ENCODE measurements around the gene LUZP2. TPM values are rescaled to one million over a fixed set of nuclear protein-coding genes. Genes with fewer than 3 reads are reported as not detected.

The LUZP2 gene
- polyA plus RNA-seq, 1 donor from 2014 or later, result 15.5 TPM

DNA sequence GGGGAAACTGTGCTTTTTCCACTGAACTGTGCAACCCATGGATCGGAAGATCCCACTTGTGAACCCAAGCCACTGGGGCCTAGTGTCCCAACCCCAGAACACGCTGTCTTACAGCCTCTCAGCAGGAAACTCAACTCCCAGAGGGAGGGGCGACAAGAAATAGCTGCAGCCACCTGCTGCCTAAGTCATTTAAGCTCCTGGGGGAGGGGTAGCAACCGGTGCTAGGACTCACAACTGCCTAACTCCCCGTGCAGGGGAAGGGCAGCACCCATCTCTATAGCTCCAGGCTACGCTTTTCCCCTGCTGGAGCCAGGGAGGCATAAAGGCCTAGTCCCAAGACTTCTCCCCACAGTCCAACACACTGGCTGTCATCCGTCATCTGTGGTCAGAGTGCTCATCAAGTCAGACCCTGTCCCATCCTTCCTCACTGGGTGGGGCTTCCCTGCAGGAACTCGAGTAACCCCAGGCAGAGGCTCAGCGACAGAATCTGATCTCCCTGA, 363.0 kb downstream of the LUZP2 start:
- no peaks in the 10 kb centered on the region for H3K36me3 ChIP-seq (ENCODE audit: insufficient read depth, low read length)
- H3K9me2 ChIP-seq (ENCODE audit: insufficient read depth, low read length), result no peaks in the 10 kb centered on the region
- no peaks in the 10 kb centered on the region for H3K9me3 ChIP-seq (ENCODE audit: low read length)
- H3K79me2 ChIP-seq (replicated peaks; ENCODE audit: insufficient read depth, low read length), result no peaks in the 10 kb centered on the region
- TF ChIP-seq RAD21 (conservative IDR thresholded peaks at IDR 0.05), result no peak
- no peak for TF ChIP-seq SMC3 (conservative IDR thresholded peaks at IDR 0.05; ENCODE audit: poor library complexity)
- H4K20me1 ChIP-seq (ENCODE audit: insufficient read depth), result no peaks in the 10 kb centered on the region
- no peak overlapping the region for H2AFZ ChIP-seq (ENCODE audit: low read depth, low read length)
- H3K9ac ChIP-seq (ENCODE audit: low read length), result no peak overlapping the region
- H3F3A ChIP-seq (ENCODE audit: insufficient read depth, low read length, poor library complexity, severe bottlenecking), result no peaks in the 10 kb centered on the region
- H3K27ac ChIP-seq (ENCODE audit: low read length), result no peak overlapping the region
- H3K4me3 ChIP-seq (ENCODE audit: low read length), result no peak overlapping the region
- no peaks in the 10 kb centered on the region for H3K27me3 ChIP-seq (ENCODE audit: insufficient read depth, low read depth, low read length)
- H3K4me2 ChIP-seq (ENCODE audit: low read length), result no peak overlapping the region

DNA sequence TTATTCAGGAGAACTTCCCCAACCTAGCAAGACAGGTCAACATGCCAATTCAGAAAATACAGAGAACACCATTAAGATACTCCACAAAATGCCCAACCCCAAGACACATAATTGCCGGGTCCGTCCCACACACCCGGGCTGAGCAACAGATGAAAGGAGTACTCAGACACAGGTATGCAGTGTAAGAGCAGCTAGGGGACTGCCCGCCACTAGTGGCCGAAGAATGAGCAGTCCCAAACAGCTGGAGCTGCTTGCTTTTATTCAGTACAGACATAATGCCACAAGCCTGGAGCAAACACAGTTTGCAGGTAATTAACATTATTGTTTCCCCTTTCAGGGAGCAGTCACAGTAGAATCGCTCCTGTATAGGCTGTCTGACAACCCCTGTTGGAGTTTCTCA, 364.6 kb downstream of the LUZP2 start:
- Histone ChIP-seq H3K36me3 (ENCODE audit: insufficient read depth, low read length) (no peaks in the 10 kb centered on the region), H4K20me1 (ENCODE audit: insufficient read depth) (no peaks in the 10 kb centered on the region), H3K27me3 (ENCODE audit: insufficient read depth, low read depth, low read length) (no peaks in the 10 kb centered on the region), H3F3A (ENCODE audit: insufficient read depth, low read length, poor library complexity, severe bottlenecking) (no peaks in the 10 kb centered on the region), H3K27ac (ENCODE audit: low read length) (no peak overlapping the region), H3K4me2 (ENCODE audit: low read length) (no peak overlapping the region), H3K9me3 (ENCODE audit: low read length) (no peaks in the 10 kb centered on the region), H2AFZ (ENCODE audit: low read depth, low read length) (no peak overlapping the region), H3K79me2 (replicated peaks; ENCODE audit: insufficient read depth, low read length) (no peaks in the 10 kb centered on the region), H3K9ac (ENCODE audit: low read length) (no peak overlapping the region), H3K9me2 (ENCODE audit: insufficient read depth, low read length) (no peaks in the 10 kb centered on the region), H3K4me3 (ENCODE audit: low read length) (no peak overlapping the region)
- TF ChIP-seq MXI1 (conservative IDR thresholded peaks at IDR 0.05; ENCODE audit: poor library complexity, severe bottlenecking) (no peak), POLR2AphosphoS5 (IDR thresholded peaks at IDR 0.05) (no peak), CTCF (IDR thresholded peaks at IDR 0.05; ENCODE audit: poor library complexity, severe bottlenecking) (no peak), RAD21 (conservative IDR thresholded peaks at IDR 0.05) (no peak), TAF1 (IDR thresholded peaks at IDR 0.05; ENCODE audit: low read depth) (no peak), EP300 (conservative IDR thresholded peaks at IDR 0.05; ENCODE audit: poor library complexity, severe bottlenecking) (no peak), EZH2 (IDR thresholded peaks at IDR 0.05; ENCODE audit: borderline replicate concordance, insufficient read depth, low read length, poor library complexity, severe bottlenecking) (no peak), SMC3 (conservative IDR thresholded peaks at IDR 0.05; ENCODE audit: poor library complexity) (no peak)
- TF ChIP-seq, protein P1, sequence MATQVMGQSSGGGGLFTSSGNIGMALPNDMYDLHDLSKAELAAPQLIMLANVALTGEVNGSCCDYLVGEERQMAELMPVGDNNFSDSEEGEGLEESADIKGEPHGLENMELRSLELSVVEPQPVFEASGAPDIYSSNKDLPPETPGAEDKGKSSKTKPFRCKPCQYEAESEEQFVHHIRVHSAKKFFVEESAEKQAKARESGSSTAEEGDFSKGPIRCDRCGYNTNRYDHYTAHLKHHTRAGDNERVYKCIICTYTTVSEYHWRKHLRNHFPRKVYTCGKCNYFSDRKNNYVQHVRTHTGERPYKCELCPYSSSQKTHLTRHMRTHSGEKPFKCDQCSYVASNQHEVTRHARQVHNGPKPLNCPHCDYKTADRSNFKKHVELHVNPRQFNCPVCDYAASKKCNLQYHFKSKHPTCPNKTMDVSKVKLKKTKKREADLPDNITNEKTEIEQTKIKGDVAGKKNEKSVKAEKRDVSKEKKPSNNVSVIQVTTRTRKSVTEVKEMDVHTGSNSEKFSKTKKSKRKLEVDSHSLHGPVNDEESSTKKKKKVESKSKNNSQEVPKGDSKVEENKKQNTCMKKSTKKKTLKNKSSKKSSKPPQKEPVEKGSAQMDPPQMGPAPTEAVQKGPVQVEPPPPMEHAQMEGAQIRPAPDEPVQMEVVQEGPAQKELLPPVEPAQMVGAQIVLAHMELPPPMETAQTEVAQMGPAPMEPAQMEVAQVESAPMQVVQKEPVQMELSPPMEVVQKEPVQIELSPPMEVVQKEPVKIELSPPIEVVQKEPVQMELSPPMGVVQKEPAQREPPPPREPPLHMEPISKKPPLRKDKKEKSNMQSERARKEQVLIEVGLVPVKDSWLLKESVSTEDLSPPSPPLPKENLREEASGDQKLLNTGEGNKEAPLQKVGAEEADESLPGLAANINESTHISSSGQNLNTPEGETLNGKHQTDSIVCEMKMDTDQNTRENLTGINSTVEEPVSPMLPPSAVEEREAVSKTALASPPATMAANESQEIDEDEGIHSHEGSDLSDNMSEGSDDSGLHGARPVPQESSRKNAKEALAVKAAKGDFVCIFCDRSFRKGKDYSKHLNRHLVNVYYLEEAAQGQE (IDR thresholded peaks at IDR 0.05; ENCODE audit: borderline replicate concordance), result no peak

DNA sequence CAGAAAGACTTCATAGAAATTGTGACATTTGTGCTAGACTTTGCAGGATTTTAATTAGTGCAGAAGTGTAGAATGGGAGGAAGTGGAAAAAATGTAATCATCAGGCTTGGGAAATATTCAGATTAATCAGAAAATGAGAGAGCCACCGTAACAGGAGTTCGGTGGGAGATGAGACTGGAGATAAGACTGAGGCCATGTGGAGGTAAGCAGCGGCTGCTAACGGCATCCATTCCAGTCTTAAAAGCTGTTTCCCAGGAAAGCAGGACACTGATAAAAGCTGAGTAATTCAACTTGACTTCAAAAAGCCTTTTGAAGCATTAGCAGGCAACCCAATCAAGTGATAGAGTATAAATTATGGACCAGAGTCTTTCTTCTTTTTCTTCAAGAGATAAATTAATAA, 369.9 kb downstream of the LUZP2 start:
- H3F3A ChIP-seq (ENCODE audit: insufficient read depth, low read length, poor library complexity, severe bottlenecking), result no peaks in the 10 kb centered on the region
- H2AFZ ChIP-seq (ENCODE audit: low read depth, low read length), result no peak overlapping the region
- H3K9me2 ChIP-seq (ENCODE audit: insufficient read depth, low read length), result no peaks in the 10 kb centered on the region
- no peaks in the 10 kb centered on the region for H4K20me1 ChIP-seq (ENCODE audit: insufficient read depth)
- H3K79me2 ChIP-seq (replicated peaks; ENCODE audit: insufficient read depth, low read length), result no peaks in the 10 kb centered on the region
- TF ChIP-seq TAF1 (IDR thresholded peaks at IDR 0.05; ENCODE audit: low read depth) (no peak), EZH2 (IDR thresholded peaks at IDR 0.05; ENCODE audit: borderline replicate concordance, insufficient read depth, low read length, poor library complexity, severe bottlenecking) (no peak), MXI1 (conservative IDR thresholded peaks at IDR 0.05; ENCODE audit: poor library complexity, severe bottlenecking) (no peak), SMC3 (conservative IDR thresholded peaks at IDR 0.05; ENCODE audit: poor library complexity) (no peak), RAD21 (conservative IDR thresholded peaks at IDR 0.05) (no peak), CTCF (IDR thresholded peaks at IDR 0.05; ENCODE audit: poor library complexity, severe bottlenecking) (no peak)
- TF ChIP-seq, protein P1 (IDR thresholded peaks at IDR 0.05; ENCODE audit: borderline replicate concordance), result no peak
- H3K4me2 ChIP-seq (ENCODE audit: low read length), result no peak overlapping the region
- no peak overlapping the region for H3K9ac ChIP-seq (ENCODE audit: low read length)
- H3K27ac ChIP-seq (ENCODE audit: low read length), result no peak overlapping the region
- no peak overlapping the region for H3K4me3 ChIP-seq (ENCODE audit: low read length)
- H3K9me3 ChIP-seq (ENCODE audit: low read length), result no peaks in the 10 kb centered on the region
- H3K27me3 ChIP-seq (ENCODE audit: insufficient read depth, low read depth, low read length), result no peaks in the 10 kb centered on the region
- no peaks in the 10 kb centered on the region for H3K36me3 ChIP-seq (ENCODE audit: insufficient read depth, low read length)

Data from neural cell (in vitro differentiated cells).